Hematopoietic multipotent progenitor cell treated with erythropoietin and hydrocortisone succinate and interleukin-3 and kit ligand, for 8 days (in vitro differentiated cells): ENCODE data around the gene CELF6.
"Not testable (repeated sequence)": the region's sequence is repeated elsewhere in the genome, so short reads cannot be mapped to it uniquely, and the experiment has no call there.

Experiments used
- DNase-seq: peaks from one replicate; pipeline ENCODE4 v3.0.0-alpha.2; 2015

CELF6 gene

DNA sequence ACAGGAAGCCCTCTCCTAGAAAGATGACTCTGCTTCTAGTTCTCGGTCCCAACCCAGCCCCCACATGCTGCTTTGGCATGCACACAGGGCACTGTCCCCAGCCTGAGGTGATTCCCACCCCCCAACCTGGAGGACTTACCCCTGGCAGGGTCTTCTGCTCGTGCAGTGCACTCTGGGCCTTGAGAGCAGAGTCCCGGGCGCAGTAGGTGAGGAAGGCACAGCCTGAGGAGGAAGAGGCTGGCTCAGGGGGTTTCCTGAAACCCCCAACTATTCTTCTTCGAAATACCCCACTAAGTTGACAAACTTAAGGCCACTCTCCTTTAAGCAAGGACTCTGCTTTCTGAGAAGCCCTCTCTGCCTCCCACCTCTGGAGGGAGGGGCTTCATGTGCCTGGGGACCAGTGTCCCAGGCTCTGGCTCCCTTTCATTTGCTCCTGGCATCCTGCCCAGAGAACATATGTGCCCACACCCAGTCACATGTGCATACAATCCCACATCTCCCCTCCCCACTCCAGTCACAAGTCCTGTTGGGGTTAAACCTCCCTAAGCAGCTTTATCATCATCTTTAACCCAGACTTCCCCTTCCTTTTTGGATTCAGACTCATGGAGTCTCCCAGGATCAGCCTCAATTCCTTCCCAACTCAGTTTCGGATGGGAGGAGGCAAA is 4.1 kb downstream of the CELF6 start:
- peak; percentile 83 for DNase-seq

DNA sequence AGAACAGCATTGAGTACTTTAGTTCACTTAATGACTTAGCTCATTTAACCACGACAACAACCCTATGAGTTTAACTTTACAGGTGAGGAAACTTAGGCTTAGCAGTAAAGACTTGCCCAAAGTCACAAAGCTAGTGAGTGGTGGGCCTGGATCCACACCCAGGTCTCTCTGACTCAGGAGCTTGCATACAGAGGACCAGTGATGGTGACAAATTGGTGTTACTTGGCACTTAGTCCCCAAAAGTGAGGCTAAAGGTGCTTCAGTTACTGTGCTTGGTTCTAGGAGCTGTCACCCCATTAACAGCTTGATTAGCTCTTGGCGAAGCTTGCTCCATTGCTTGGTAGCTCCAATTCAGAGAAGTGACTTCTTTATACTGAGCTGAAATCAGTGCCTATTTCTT is 6.1 kb downstream of the CELF6 start:
- no peak for DNase-seq

DNA sequence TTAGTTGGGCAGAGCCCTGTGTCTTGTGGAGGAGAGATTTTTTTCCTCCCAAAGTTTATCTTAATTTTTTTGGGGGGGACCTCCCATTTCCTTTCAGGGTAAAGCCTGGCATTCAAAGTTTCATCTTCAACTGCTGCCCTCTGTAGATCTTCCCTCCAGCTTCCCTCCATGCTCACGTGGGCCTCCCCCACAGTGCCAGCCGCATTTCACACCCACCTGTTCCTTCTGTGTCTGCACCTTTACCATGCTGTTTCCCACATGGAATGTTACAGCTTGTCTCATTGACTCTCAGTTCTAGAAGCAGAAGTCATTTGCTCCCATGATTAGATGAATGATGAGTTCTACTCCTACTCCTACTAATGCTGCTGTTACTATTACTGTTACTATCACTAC is 6.5 kb downstream of the CELF6 start:
- no peak for DNase-seq

DNA sequence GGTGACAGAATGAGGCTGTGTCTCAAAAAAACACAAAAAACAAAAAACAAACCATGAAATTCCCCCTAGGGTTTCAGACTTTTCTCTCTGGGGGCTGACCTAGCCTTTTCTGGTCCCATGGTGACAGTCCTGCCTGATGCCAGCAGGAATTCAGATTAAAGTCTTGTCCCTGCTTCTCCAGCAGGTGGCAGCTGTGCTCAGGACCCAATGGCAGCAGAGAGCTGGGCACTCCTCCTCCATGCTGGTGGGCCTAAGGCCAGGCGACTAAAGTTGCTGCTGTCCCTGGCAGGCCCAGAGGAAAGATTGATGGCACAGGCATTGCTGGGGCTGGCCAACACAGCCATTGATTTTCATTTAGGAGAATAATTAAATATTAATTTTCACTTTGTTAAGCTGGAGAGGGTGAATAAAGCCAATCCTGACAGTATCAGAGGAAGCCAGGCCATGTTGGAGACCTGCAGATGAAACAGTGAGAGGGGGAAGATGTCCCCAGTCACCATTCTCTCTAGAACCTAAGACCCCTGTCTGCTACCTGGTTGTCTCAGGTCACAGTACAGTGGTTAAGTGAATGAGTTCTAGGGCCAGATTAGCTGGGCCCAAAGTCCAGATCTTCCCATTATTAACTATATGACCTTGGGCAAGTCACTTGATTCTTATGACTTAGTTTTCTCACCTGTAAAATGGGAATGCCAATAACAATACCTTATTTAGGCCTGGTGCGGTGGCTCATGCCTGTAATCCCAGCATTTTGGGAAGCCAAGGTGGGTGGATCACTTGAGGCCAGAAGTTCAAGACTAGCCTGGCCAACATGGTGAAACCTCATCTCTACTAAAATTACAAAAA is 7.1 kb downstream of the CELF6 start:
- peak; percentile 73 for DNase-seq

DNA sequence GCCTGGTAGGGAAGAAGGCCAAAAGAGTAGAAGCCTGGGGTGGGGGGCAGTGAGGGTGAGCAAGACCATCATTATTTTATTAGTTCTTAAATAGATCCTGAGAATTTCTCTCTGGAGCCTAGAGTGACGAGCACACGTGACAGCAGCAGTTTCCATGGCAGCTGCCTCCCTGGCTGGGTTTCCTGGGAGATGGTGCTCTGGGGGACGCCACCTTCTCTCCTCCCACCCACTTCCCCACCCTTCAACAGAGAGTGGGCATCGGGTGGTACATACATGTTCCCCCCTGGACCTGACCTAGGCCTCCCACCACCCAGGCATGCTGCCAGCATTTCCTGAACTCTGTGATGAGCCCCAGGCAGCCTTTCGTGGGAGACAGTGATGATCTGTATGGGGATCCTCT is 12.9 kb downstream of the CELF6 start:
- no peak for DNase-seq

DNA sequence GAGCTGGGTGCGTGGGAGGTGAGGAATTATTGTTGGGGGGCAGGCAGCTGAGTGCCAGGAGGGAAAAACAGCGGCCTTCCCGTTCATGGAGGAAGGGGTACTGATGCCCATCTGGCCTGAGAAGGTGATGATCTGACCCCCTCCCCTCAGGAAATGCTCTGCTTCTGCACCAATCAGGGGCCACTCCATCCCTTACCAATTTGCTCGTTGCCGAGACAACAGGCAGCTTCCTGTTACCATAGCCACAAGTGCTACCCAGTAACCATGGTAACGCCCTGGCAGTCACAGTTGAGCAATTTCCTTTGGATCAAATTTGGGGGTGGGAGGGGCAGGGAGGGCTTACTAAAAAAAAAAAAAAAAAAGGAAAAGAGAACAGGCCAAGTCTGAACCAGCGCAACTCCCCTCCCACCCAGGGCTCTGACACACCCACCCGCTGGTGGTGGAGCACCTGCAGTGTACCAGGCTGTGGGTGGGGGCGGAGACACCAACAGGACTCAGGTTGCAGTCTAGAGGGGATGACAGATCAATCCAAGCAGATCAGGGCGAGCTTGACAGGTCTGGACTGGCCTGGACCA is 13.7 kb downstream of the CELF6 start:
- peak; percentile 16 for DNase-seq

DNA sequence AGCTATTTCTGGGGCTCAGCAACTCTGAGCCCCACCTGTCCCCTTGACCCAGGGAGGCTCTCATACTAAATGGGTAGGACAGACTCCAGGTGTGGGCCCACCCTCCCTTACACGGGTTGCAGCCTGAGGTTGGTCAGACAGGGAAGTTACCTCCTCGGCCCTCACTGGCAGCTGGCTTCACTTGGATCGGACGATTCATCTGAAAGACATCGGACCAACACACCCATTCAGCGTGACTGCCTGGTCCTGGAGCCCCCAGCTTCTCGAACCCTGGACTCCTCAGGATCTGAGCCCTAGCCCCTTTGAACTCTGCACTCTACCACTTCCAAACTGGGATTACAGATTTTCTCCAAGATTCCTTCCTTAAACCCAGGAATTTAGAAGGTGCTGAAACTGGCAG is 15.4 kb downstream of the CELF6 start:
- no peak for DNase-seq

DNA sequence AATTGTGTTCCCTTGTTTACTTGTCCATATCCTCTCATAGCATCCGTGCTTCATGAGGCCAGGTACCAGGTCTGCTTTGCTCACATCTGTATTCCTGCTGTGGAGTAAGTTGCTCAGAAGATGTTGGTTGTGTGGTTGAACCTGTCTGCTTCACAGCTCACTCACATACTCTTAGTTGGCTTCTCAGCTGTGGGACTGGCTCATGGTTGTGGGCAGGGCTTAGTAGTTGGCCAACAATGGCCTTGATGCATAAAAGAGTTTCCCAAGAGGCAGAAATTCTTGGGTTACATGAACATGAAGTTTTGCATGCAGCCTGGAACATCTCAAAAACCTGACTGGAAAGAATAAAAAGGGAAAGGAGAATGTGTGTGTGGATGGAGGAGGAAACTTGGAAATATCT is 17.0 kb downstream of the CELF6 start:
- DNase-seq: no peak

DNA sequence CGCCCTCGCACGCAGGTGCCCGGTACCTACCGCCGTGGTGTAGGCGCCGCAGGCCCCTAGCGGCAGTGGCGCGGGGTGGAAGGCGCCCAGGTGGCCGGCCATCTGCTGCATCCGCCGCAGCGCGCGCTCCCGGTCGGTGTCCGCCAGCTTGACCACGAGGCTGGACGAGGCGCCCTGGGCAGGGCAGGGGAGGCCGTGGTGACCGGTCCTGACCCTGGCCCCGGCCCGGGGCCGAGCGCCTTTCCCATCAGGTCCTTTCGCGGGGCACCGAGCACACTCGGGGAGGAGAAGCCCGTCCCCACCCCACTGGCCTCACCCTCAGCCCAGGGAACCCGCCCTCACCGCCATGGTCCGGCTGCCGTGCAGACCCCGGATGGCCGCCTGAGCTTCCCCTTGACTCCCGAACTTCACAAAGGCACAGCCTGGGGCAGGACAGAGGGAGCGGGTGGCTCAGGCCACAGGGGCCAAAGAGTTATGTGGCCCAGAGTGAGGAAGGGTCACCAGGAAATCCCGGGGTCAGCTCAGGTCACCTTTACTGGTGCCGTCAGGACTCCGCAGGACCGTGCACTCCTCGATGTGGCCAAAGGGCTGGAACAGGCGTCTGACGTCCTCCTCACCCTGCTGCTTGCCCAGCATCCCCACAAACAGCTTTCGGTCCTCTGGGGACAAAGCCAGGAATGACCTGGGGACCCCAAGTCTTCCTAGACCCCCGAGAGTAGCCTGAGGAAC is 30.2 kb downstream of the CELF6 start:
- DNase-seq: no peak

DNA sequence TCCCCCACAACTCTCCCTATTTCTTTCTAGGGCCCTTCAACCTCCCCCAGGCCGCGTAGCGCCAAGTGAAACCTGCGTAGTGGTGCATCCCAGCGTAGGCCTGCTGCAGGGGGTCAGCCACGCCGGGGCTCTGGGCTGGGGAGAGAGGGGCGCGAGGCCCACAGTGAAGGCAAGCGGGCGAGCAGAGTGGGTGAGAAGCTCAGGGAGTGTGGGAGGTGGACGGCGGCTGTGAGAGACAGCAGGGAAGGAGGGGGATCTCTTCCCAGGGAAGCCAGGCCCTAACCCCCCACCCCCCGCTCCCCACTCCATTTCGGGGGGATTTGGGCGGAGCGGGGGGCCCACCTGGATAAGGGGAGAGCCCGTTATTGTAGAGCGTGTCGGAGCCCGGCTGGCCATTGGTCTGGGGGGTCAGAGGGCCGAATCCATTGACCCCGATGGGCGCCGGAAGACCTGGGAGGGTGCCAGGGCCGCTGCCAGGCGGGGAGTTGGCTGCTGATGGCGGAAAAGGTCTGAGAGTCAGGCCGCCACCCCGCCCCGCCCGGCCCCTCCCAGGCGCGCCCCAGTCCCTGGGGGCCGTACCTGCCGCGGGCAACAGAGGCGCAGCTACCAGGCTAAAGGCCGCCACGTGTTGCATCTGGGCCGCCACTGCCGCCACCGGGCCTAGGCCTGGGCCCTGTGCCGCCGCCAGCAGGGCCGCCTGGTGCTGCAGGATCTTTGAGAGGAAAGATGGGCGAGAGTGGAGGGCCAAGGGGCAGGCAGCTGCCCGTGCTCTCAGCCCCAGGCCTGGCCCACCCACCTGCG is 31.0 kb downstream of the CELF6 start:
- DNase-seq: no peak

DNA sequence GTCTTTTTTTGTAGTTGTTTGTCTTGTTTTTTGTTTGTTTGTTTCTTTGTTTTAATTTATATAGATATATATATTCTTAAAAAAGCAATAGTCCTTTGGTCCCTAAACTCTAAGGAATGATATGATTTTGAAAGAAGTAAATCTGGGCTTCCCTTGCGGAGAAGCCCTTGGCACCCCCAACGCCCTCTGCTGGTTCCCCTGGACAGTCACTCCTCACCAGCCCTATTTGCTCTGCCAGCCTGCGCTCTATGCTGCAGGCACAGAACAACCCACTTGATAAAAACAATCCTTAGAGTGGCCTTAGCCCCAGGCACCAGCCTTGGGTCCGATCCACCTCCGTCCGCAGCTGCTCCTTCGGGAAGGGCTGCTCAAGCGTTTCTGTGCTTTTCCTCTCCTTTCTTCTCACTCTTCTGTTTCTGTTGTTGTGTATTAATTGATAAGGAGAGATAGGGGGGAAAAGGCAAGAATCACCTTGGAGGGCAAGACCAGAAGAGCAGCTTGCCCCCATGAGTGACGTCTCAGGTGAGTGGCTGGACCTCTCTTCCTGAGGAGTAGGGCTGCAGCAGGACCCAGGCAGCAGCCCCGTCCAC is 33.9 kb downstream of the CELF6 start:
- DNase-seq: peak; percentile 57

DNA sequence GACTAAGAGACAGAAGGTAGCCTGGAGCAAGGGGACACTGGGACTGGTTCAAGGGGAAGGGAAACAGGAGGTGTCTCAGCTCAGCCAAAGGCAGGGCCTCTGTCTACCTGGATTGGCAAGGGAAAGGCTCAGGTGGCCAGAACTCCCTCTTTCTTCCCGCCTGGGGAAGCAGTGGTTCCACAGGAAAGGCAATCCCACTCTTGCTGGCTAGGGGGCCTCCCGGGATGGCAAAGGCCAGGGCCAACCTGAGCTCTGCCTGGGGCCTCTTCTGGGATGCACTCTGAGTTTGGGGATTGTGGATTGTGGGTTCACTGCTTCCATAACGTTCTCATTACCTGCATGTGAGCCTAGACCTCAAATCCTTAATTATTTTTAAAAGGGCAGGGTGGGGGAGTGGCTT is 34.6 kb downstream of the CELF6 start:
- DNase-seq: no peak

DNA sequence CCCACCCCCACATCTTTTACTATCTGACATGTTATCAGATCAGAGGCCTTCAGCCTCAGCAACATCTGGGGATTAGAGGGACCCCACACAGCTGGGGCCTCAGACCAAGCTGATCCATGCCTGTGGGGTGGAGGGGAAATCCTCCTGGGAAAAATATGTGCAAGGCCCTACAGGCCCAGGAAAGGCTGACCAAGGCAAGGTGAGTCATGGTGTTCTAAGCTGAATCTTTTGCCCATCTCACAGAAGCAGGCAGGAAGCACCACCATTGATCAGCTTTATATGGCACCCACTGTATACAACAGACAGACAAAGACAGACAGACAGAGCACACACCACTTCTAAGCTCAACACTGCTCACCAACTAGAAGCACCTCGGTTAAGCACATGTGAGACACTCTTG is 35.2 kb downstream of the CELF6 start:
- DNase-seq: no peak

DNA sequence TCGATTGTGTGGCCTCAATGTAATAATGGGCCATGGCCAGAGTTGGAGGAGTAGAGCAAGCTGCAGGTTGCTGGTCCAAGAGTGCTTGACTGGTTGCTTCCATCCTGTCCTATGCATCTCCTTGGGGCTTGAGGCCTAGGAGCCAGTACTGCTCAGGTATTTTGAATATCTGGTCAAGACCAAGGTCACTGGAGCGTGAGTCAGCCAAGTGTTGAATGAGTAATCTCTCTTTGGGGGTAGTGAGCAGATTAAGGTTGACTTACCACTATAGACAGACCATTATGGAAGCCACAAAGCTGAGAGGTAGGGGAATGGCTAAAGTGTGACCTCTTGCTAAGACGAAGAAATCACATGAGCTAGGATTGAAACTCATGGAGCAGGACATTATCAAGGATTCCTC is 38.2 kb downstream of the CELF6 start:
- no peak for DNase-seq

DNA sequence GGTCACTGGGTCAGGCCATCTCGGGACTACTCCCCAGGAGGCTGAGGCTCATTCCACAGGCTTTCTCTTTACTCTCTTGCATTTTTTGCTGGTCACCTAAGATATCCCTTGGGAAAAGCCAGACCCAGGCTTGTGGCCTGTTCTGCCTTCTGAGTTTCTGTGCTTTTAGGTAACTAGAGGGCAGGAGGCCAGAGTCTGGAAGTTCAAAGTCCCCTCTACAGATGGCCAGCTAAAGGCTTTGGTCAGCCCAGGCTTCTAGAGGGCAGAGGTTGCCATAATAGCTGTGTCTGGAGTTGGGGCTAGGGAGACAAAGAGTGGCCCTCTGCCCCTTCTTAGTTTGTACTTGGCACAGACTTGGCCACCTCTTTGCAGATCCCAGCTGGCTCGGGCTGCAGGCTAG is 39.2 kb downstream of the CELF6 start:
- DNase-seq: no peak

DNA sequence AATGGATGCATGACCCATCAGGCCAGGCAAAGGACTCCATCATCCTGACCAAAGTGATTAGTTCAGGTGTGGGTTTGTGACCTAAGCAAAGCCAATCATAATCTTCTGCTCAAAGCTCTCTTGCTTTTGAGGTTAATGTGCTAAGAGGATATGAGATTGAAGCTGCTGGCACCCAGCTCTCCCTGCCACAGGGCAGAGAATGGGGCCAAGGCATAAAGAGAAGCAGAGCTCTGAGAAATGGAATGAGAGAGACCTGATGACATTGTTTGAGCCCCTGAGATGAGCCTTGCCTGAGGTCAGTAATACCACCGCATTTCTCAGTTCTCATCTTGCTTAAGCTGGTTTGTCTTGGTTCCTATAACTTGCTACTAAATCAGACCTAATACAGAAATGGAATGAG is 41.2 kb downstream of the CELF6 start:
- no peak for DNase-seq

DNA sequence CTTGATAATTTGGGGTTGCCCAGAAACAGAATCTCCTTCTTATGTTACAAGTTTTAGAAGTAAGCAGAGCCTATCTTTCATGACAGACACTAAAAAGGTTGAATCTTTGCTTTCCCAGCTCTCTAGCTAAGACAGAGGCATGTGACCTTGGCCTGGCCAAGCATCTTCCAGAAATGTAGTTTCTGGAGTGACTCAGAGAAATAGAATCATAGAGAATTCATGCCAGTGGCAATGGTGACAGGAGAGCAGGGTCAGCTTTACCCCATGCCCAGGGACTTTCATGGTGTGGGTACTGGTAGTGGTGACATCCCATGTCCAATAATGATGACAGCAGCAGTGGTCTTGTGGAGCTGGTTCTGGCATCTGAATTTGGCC is 43.6 kb downstream of the CELF6 start:
- DNase-seq: no peak

DNA sequence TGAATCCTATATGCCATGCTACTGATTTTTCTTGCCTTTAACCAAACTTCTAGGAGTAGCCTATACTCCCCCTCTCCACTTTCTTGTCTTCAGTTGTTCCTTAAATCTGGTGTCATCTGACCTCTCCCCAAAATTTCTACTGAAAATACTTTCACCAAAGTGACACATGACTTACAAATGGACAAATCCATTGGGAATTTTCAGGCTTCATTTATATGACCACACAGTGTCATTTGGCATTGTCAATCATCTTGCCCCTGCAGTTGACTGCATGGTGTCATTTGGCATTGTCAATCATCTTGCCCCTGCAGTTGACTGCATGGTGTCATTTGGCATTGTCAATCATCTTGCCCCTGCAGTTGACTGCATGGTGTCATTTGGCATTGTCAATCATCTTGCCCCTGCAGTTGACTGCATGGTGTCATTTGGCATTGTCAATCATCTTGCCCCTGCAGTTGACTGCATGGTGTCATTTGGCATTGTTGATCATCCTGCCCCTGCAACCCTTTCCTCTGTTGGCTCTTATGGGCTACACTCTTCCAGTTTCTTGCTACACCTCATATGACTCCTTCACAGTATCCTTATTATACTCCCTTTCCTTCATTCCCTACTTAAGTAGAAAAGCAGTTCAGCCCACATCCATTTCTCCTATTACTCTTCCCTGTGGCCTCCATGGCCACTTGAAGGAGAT is 44.2 kb downstream of the CELF6 start:
- DNase-seq: not testable (repeated sequence)

DNA sequence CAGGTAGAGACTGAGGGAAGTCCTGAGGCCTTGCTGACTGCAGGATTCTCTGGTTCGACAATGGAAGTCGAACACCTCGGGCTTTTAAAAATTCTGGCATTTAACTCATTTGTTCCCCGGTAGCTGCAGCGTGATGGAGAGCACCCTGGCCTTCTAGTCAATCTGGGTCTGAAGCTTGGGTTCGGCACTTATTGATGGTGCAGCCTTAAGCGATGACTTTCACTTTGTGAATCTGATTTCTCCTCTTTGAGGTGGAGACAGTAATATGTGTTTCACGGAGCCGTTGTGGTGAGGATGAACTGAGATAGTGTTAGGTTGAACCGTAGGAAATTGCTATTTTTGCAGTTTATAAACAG is 47.0 kb downstream of the CELF6 start:
- no peak for DNase-seq

DNA sequence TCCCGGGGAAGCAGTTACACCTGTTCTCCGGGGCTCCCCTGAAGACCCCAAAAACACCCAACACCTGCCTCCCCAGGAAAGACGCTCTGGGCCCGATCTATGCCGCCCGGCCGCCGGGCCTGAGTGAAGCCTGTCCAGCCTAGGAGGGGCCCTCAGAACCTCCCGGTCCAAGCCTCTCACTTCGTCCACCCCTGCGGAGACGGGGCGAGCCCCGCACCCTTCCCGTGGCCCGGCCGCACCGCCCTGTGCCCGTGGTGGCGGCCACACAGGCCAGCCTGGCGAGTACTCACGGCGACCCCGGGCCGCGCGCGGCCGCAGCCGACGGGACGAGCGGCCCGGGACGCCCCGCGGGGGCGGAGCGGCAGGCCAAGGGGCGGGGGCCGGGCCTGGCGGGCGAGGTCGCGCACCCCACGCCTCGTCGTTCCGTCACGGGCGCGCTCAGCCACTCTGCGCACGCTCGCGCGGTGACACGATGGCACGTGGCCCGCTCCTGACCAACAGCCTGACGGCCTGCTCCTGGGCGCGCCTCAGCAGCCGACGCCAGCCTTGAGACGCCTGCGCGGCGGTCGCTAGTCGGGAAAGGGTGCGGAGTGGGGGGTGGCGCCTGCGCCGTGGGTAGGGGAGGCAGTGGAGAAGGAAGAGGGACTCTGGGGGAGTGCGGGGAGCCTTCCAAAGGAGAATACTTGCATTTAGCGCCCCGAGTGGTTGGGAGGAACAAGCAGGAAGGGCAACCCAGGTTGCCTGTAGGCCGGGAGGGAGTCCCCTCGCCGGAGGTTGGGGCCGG is 47.6 kb downstream of the CELF6 start, which contains the start of gene PARP6:
TSS of gene PARP6 (minus strand) at position 342 of the 784 bp plus-strand sequence. CDS start 5,077 bp downstream, outside the sequence.
- peak; percentile 90 for DNase-seq

DNA sequence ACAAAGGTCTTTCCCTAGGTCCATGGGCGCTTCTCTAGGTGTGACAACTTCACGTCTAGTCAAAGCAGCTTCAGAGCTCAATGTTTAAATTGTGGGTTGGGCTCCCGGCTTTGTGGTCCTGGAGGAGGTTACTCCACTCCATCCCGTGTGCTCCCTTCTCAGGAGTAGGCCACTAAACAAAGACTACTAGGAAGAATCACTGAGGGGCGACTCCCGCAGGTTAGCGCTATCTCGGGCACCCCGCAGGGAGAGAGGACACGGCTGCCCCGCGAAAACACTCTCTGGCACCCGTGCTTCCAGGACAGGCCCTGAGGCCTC is 48.1 kb downstream of the CELF6 start:
- DNase-seq: no peak
